Neural progenitor cell (in vitro differentiated cells): ENCODE measurements around the gene RAB15. TPM values are rescaled to one million over a fixed set of nuclear protein-coding genes. Genes with fewer than 3 reads are reported as not detected.

Source experiments
- DNase-seq: peaks from one replicate; pipeline ENCODE4 v3.0.0-alpha.2; 2016; ENCODE audit warnings: low spot score
- H2AFZ ChIP-seq: fragments of 200-600 bp; sonication (generic); replicated peaks from 2 replicates; pipeline ENCODE4 v1.6.1; 2016; ENCODE audit warnings: antibody characterized with exemption
- H3F3A ChIP-seq: fragments of 200-600 bp; sonication (generic); 2 replicates; pipeline ENCODE4 v1.6.1; 2016; ENCODE audit warnings: antibody characterized with exemption, low read depth
- H3K27ac ChIP-seq: fragments of 200-600 bp; sonication (generic); 2 replicates; pipeline ENCODE4 v1.5.1; 2016; ENCODE audit warnings: mild to moderate bottlenecking
- H3K27me3 ChIP-seq: fragments of 200-600 bp; sonication (generic); 2 replicates; pipeline ENCODE4 v1.6.1; 2016; ENCODE audit warnings: mild to moderate bottlenecking, moderate library complexity
- H3K36me3 ChIP-seq: fragments of 200-600 bp; sonication (generic); 2 replicates; pipeline ENCODE4 v1.5.1; 2016
- H3K4me1 ChIP-seq: fragments of 200-600 bp; sonication (generic); 2 replicates; pipeline ENCODE4 v1.6.1; 2016; ENCODE audit warnings: mixed run types
- H3K4me2 ChIP-seq: fragments of 200-600 bp; sonication (generic); 2 replicates; pipeline ENCODE4 v1.6.1; 2016
- H3K4me3 ChIP-seq: fragments of 200-600 bp; sonication (generic); 2 replicates; pipeline ENCODE4 v1.5.1; 2016
- H3K79me2 ChIP-seq: fragments of 200-600 bp; sonication (generic); 2 replicates; pipeline ENCODE4 v1.6.1; 2016; ENCODE audit warnings: low read depth
- H3K9ac ChIP-seq: fragments of 200-600 bp; sonication (generic); 2 replicates; pipeline ENCODE4 v1.6.1; 2016
- H3K9me3 ChIP-seq: fragments of 200-600 bp; sonication (generic); 2 replicates; pipeline ENCODE4 v1.5.1; 2016; ENCODE audit warnings: low read depth
- H4K20me1 ChIP-seq: fragments of 200-600 bp; sonication (generic); 2 replicates; pipeline ENCODE4 v1.6.1; 2016; ENCODE audit warnings: low read depth
- H3K27ac Mint-ChIP-seq: 3 replicates; pipeline ENCODE4 v1.8.0; 2021; ENCODE audit warnings: mixed read lengths
- H3K27me3 Mint-ChIP-seq: 2 replicates; pipeline ENCODE4 v1.8.0; 2022; ENCODE audit warnings: low read depth, mild to moderate bottlenecking, inconsistent platforms, moderate library complexity, mixed read lengths; ENCODE audit not compliant: insufficient read depth
- H3K36me3 Mint-ChIP-seq: 3 replicates; pipeline ENCODE4 v1.8.0; 2021; ENCODE audit warnings: mixed read lengths
- H3K4me1 Mint-ChIP-seq: 3 replicates; pipeline ENCODE4 v1.8.0; 2021; ENCODE audit warnings: mixed read lengths
- H3K4me3 Mint-ChIP-seq: 3 replicates; pipeline ENCODE4 v1.8.0; 2021; ENCODE audit warnings: mild to moderate bottlenecking, moderate library complexity, mixed read lengths
- H3K9me3 Mint-ChIP-seq: 3 replicates; pipeline ENCODE4 v1.8.0; 2020; ENCODE audit warnings: mixed read lengths
- CTCF ChIP-seq: fragments of 200-600 bp; sonication (generic); IDR thresholded peaks from 2 replicates; pipeline ENCODE4 v1.5.1; 2017; ENCODE audit warnings: antibody characterized with exemption, mild to moderate bottlenecking
- EZH2 ChIP-seq: fragments of 200-600 bp; sonication (generic); IDR thresholded peaks from 2 replicates; pipeline ENCODE4 v1.6.1; 2017; ENCODE audit warnings: antibody characterized with exemption, mild to moderate bottlenecking, moderate library complexity
- EZH2phosphoT487 ChIP-seq: fragments of 200-600 bp; sonication (generic); IDR thresholded peaks from 2 replicates; pipeline ENCODE4 v1.6.1; 2017; ENCODE audit warnings: antibody characterized with exemption
- total RNA-seq: library from RNA; depleted of rRNA; stranded (reverse); fragments of >200 nt; gene quantifications from 2 replicates; pipeline ENCODE4 v1.2.3, GENCODE V29; 2015; ENCODE audit warnings: low replicate concordance

The RAB15 gene
- total RNA-seq, 1 donor from 2014 or later = 12.2 TPM

- Histone ChIP-seq H4K20me1 (peaks cover 17% of the 10 kb centered on the region), H3K27ac (no peak overlapping the region)
- no peaks in the 10 kb centered on the region for H3K27me3 Mint-ChIP-seq
These were observed 43.7 kb downstream of the RAB15 start for GRCh38 chr14:64928239-64929013.

DNA sequence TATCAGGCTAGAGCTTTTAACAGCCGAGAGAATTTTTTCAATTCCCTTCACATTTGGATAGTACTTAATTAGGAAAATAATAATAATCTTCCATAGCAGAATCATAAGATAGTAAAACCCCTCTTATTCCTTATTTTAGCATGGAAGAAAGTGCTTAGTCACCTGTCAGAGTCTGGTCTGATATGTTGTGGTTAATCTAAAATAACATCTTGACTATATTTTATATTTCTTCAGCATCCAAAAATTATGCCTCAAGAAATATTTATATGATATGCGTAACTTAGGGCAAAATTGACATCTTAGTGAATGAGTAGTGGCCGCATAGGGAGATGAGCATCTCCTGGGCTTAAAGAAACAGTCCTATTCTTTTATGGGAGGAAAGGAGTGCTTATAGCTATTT, 45.1 kb downstream of the RAB15 start:
- Histone ChIP-seq H3K4me2 (no peak overlapping the region), H3K79me2 (peaks cover 5% of the 10 kb centered on the region), H3F3A (peaks cover 7% of the 10 kb centered on the region), H3K27ac (no peak overlapping the region), H3K36me3 (peaks cover 10% of the 10 kb centered on the region), H4K20me1 (peaks cover 17% of the 10 kb centered on the region), H3K9ac (no peak overlapping the region), H2AFZ (no peak overlapping the region), H3K4me3 (no peak overlapping the region), H3K27me3 (no peaks in the 10 kb centered on the region), H3K4me1 (no peaks in the 10 kb centered on the region), H3K9me3 (no peaks in the 10 kb centered on the region)
- DNase-seq = no peak
- Mint-ChIP-seq H3K4me3 (no peak overlapping the region), H3K27ac (no peak overlapping the region), H3K27me3 (no peaks in the 10 kb centered on the region), H3K36me3 (peaks cover 6% of the 10 kb centered on the region), H3K9me3 (no peaks in the 10 kb centered on the region), H3K4me1 (no peaks in the 10 kb centered on the region)
- no peak for TF ChIP-seq EZH2phosphoT487
- no peak for TF ChIP-seq CTCF
- TF ChIP-seq EZH2 = no peak

More at GRCh38 chr14:64928239-64929013, 43.7 kb downstream of the RAB15 start:
- no peaks in the 10 kb centered on the region for H3K27me3 ChIP-seq
- H3F3A ChIP-seq = peaks cover 7% of the 10 kb centered on the region
- no peak for DNase-seq
- H3K9me3 ChIP-seq = no peaks in the 10 kb centered on the region
- Mint-ChIP-seq H3K4me1 (no peaks in the 10 kb centered on the region), H3K27ac (no peak overlapping the region), H3K36me3 (peaks cover 8% of the 10 kb centered on the region), H3K4me3 (no peak overlapping the region), H3K9me3 (no peaks in the 10 kb centered on the region)
- no peak for TF ChIP-seq CTCF
- no peak for TF ChIP-seq EZH2
- no peak for TF ChIP-seq EZH2phosphoT487
- no peak overlapping the region for H3K4me3 ChIP-seq
- no peaks in the 10 kb centered on the region for H3K4me1 ChIP-seq
- no peak overlapping the region for H3K9ac ChIP-seq
- peaks cover 14% of the 10 kb centered on the region for H3K36me3 ChIP-seq
- H3K4me2 ChIP-seq = no peak overlapping the region
- no peak overlapping the region for H2AFZ ChIP-seq
- H3K79me2 ChIP-seq = no peaks in the 10 kb centered on the region

GRCh38 chr14:64926398-64926995, 45.6 kb downstream of the RAB15 start:
- Mint-ChIP-seq H3K9me3 (no peaks in the 10 kb centered on the region), H3K4me3 (no peak overlapping the region), H3K4me1 (no peaks in the 10 kb centered on the region), H3K27ac (no peak overlapping the region), H3K36me3 (peaks cover 5% of the 10 kb centered on the region), H3K27me3 (no peaks in the 10 kb centered on the region)
- H3K4me1 ChIP-seq = no peaks in the 10 kb centered on the region
- no peak for DNase-seq
- H3K4me3 ChIP-seq = no peak overlapping the region
- H3K9me3 ChIP-seq = no peaks in the 10 kb centered on the region
- H3K79me2 ChIP-seq = peaks cover 5% of the 10 kb centered on the region
- no peaks in the 10 kb centered on the region for H3K27me3 ChIP-seq
- no peak overlapping the region for H3K4me2 ChIP-seq
- H3F3A ChIP-seq = peaks cover 7% of the 10 kb centered on the region
- peaks cover 16% of the 10 kb centered on the region for H4K20me1 ChIP-seq
- H2AFZ ChIP-seq = no peak overlapping the region
- no peak overlapping the region for H3K9ac ChIP-seq
- peaks cover 7% of the 10 kb centered on the region for H3K36me3 ChIP-seq
- no peak overlapping the region for H3K27ac ChIP-seq
- TF ChIP-seq CTCF = no peak
- TF ChIP-seq EZH2phosphoT487 = no peak
- TF ChIP-seq EZH2 = no peak
